Measurements from ENCODE around the gene KIF13A. TPM values are rescaled to one million over a fixed set of nuclear protein-coding genes. Genes with fewer than 3 reads are reported as not detected.
A peak's percentile ranks its signal among the peaks of the same experiment; 100 is the strongest.

The KIF13A gene
- total and polyA plus RNA-seq, 9 of the 15 experiments (the other 6 are each of a cell fraction or from before 2014, with no cell fraction given), result 3.6 to 44.3 (median 29.7) TPM

- TF ChIP-seq, protein P1, sequence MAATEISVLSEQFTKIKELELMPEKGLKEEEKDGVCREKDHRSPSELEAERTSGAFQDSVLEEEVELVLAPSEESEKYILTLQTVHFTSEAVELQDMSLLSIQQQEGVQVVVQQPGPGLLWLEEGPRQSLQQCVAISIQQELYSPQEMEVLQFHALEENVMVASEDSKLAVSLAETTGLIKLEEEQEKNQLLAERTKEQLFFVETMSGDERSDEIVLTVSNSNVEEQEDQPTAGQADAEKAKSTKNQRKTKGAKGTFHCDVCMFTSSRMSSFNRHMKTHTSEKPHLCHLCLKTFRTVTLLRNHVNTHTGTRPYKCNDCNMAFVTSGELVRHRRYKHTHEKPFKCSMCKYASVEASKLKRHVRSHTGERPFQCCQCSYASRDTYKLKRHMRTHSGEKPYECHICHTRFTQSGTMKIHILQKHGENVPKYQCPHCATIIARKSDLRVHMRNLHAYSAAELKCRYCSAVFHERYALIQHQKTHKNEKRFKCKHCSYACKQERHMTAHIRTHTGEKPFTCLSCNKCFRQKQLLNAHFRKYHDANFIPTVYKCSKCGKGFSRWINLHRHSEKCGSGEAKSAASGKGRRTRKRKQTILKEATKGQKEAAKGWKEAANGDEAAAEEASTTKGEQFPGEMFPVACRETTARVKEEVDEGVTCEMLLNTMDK (IDR thresholded peaks at IDR 0.05; ENCODE audit: borderline replicate concordance, insufficient read depth, low read depth, low read length, poor library complexity, severe bottlenecking), result no peak
- TF ChIP-seq ZNF76 (CRISPR knock-in tag; IDR thresholded peaks at IDR 0.05; ENCODE audit: borderline replicate concordance) (no peak), ZNF699 (CRISPR knock-in tag; IDR thresholded peaks at IDR 0.05; ENCODE audit: insufficient replicate concordance) (no peak), ZBTB2 (IDR thresholded peaks at IDR 0.05) (no peak), RHOXF2B (CRISPR knock-in tag; conservative IDR thresholded peaks at IDR 0.05) (no peak), CC2D1A (IDR thresholded peaks at IDR 0.05) (peak; percentile 34), PHF21A (IDR thresholded peaks at IDR 0.05; ENCODE audit: borderline replicate concordance, low read depth) (no peak), MCM3 (IDR thresholded peaks at IDR 0.05) (no peak), ZNF609 (CRISPR knock-in tag; IDR thresholded peaks at IDR 0.05; ENCODE audit: borderline replicate concordance) (no peak), RREB1 (CRISPR knock-in tag; IDR thresholded peaks at IDR 0.05) (no peak)
These were observed 258.0 kb downstream of the KIF13A start (continued) for GRCh38 chr6:17729223-17730077.
